HG03175 (cell line): ENCODE results near the gene GPA33.

Experiments used
- ATAC-seq: cut with Tn5 transposase; IDR thresholded peaks from one replicate; pipeline ENCODE4 v1.9.1; 2021; ENCODE audit warnings: mild to moderate bottlenecking, moderate library complexity; ENCODE audit not compliant: unreplicated experiment

GPA33 gene

DNA sequence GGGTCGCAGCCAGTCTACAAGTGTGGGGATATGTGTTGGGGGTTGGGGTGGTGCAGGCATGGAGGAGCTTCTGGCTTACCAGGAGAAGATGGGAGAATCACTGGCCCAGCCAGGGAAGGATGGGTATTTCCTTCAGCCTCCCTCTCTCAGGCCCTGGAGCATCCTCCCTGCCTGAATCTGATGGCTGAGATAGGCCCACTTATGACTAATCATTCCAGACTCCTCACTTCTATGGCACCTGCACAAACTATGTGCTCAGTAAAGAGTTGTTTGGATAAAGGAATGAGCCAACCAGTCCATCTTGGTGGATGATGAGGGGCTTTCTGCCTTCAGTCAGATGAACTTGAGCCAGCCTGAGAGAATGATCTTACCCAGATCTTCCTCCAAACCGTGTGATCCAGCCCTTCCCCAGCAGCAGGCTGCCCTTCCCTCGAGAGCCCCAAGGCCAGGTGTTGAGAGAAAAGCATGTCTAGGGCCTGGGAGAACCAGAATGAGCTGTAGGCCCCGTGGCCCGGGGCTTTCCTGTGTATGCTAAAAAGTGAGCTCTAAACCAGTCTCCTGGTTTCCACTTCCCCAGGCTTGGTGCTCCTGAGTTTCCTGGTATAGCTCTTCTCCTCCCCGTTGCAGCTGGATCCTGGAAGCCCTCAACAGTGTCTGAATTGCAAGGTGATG, 1.3 kb downstream of the GPA33 start:
- ATAC-seq = no peak

DNA sequence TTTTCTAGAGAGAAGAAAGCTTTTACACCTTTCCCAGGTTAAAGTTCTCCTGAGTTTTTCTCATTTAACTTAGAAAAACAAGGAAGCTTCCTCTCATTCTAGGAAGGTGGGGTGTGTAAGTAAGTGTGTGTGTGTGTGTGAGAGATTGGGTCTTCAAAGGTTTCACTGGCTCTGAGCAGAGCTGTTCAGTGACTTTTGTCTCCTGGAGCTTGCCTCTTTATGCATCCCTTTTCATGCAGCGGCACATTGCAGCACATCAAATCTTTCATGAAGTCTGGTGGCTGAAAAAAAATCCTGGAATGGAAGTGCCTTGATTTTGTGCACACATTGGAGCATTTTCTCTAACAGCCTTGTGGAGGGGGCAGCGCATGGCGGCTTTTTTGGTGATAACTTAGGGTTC, 3.4 kb downstream of the GPA33 start:
- ATAC-seq = no peak

DNA sequence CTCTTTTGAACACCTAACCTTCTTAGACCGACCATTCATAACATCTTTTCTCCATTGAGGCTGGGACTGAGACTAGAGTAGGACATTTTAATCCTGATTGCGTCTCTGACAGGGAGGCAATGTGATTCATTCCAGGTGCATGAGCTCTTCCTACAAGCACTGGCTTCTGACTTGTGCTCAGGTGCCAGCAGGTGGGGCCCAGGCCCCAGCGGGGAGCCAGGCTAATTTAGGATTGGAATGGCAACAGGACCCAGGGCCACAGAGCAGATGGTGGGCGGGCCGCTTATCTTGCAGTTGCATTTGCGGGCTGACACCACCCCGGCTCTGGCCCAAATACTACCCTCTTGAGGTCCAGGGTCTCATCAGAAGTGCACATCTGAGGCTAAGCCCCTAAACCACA, 4.1 kb downstream of the GPA33 start:
- ATAC-seq = no peak

DNA sequence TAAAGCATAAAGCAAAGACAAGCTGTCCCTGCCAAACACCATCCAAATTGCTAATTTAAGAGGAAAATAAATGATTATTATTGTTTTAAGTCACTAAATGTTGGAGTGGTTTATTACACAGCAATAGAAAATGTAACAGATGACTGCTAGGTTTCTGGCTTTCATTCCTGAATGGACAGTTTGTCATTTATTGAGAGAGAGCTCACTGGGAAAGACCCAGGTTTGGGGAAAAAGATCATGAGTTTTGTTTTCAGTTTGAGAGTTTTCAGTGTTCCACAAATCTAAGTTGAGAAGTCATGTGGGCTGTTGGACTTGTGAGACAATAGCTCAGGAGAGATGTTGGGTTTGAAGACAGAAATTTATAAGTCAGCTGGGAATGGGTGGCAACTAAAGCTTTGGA, 5.4 kb downstream of the GPA33 start:
- no peak for ATAC-seq

DNA sequence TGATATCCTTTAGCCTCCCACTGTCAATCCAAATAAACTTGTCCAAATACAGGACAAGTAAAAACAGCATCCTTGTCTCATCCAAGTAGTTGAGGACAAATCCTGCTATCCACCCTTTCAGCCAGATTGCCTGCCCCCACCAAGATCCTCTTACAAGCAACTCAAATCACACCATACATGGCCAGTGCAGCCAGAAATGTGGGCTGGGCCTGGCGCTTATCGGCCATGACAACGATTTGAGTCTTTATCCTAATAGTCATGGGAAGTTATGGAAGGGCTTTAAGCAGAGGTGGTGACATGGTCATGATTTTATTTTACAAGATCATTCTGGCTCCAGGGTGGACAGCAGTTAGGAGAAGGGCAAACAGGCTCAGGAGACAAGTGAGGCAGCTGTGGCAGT, 6.3 kb downstream of the GPA33 start:
- ATAC-seq = no peak

DNA sequence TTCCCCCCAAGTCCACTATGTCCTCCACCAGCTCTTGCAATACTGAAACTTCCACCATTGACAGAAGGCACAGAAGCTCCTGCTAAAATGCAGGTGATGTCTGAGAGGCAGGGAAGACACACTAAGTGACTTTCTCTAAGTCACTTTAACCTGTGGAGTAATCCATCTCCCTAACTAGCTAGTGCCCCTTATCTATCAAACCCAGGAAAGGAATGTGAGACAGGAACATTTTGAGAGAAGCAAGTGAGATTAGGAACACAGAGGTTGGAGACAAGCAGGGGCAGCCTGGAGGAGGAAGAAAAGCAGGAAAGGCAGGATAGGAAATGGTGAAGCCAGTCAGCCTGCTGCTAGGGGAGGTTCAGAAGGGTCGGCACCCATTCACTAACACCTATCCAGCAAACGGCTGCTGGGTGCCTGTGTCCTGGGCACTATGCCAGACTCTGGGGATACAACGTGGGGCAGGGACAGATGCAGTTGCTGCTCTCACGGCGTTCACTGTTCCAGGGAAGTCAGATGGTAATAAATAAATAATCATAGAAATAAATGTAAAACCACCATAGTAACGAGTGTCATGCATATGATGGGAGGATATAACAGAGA, 7.0 kb downstream of the GPA33 start:
- ATAC-seq = no peak

DNA sequence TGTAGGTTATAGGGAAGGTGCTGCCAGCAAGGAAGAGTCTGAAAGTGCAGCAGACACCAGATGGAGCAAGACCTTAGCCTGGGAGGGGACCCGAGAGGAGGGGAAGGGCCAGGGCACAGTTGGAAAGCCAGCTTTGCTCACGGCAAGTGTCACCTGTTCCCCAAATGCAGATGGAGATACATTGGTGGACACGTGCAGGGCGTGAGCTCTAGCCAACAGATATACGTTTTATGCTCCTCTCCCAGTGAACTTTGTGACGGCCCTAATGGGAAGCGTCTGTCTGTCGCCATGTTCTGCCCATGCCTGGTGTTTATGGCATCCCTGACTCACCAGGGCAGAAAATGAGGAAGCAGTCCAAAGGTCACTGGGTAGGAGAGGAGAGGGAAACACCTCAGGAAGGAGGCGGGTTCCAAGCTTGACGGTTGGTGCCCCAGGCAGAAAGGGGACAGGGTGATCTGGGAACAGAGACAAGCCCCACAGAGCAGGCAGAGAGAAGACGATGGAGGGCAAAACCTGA, 7.6 kb downstream of the GPA33 start:
- ATAC-seq = no peak

DNA sequence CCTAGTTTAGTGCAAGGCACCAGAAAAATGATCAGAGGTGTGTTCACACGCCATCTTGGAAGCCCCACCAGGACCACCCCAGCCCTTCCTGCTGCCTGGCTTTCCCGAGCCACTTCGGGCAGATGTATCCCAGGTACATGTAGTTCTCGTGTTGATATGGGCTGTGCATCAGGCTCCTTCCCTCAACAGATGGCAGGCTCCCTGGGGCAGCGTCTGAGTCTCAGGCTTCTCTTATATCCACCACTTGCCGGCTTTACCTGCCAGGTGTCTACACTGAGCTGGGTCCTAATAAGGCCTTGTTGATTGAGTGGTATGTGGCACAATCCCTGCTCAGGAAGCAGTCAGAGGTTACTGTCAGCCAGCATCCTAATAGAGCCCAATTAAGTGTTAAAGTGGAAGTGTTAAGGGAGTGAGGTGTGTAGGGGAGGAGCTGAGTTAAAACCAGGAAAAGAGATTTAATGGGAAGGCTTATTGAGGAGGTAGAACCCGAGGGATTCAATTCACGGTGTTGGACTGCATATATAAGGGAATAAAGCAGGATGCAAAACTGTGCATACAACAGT, 8.5 kb downstream of the GPA33 start:
- no peak for ATAC-seq

DNA sequence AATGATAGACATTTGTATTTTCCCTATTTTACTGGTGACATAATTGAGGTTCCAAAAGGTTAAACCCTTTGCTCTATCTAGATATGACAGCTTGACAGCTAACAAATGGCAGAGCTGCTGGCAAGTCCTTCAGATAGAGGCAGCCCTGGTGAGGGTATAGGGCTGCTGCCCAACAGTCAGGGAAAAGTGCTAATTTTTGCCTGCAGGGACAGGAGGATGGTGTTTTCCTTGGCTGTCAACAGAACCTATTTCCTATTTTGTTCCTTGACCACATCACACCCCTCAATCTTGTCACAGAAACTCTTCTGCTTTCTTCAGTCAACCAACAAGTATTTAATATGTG, 12.3 kb downstream of the GPA33 start:
- no peak for ATAC-seq

DNA sequence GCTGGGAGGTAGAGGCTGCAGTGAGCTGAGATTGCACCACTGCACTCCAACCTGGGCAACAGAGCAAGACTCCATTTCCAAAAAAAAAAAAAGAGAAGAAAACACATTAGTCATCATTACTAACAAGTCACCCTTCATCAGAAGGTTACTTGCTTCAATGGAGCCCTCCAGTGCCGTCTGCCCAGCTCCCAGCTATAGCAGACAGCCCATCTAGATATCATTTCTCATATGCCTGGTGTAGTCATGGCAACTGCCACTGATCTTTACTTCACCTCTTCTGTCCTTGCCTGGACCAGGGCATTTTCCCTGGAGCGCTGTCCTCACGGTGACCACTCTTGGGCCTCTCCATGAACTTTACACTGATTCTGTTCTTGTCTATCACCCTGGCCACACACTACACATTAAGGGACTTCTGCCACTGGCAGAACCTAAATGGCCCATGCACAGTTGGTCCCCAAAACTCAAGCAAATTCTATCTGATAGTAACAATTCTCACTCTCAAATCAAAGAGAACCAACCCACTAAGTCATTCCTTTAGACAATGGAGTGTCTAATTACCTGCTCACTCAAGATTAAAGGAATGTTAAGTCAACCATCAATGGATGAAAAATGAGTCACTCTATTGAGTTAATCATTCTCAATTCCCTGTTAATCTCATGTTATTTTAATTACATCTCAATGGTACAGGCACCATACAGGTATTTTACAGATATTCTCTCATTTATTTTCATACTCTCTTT, 12.9 kb downstream of the GPA33 start:
- ATAC-seq = no peak

DNA sequence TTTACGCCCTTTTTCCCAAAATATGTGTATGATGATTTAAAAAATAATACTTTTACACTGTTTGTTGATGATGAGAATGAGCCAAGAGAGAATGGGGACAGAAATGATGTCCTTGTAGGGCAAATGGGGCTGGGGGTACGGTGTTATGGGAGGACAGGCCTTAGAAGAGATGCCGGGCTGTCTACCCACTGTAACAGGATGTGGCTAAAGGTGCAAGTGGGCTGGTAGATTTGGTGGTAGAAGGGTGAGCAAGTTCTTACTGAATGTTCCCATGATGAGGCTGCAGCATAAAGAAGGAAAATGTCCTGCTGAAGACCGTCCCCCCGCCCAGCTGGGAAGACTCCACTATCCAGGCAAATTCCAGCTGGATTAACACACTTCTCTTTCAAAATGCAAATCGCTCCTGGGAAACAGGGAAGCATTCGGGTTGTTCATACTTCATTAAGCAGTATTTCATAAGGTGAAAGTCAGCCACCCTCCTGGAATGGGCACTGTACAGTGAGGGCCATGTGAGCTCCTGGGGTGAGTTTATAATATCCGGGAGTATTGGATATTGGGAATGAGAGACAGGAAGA, 14.0 kb downstream of the GPA33 start:
- ATAC-seq = no peak

DNA sequence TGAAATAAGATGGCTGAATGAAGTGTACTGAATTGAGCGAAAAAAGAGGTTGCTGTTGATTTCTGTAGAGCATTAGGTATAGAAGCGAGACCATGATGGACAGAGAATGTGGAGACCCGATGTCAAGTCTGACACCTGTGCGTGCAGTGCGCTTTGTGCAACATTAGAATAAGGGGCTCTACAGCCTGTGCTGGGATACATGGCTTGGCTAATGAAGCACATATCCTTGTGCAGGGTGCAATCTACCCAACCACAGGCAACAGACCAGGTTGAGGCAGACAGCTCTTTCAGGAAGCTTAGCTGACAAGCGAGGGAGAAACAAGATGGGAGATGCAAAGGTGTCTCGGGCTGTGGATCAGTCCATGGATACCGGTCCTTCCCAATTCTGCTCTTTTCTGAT, 18.9 kb downstream of the GPA33 start:
- ATAC-seq = no peak

DNA sequence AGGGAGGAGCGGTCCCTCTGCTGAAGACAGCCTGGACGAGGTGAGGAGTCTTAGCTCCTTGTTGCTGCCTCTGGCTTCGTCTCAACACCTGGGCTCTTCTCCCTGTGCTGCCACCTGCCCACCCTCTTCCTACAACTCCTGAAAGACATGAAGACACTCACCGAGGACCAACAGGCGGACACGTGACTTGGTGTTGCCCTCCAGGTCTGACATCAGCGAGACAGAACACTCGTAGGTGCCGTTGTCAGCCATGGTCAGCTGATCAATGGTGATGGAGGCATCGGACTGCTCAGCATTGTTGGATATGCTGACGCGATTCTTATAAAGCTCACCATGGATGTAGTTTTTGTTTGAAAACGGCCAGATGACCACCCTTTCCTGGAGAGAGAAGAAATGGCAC, 21.4 kb downstream of the GPA33 start:
- no peak for ATAC-seq

DNA sequence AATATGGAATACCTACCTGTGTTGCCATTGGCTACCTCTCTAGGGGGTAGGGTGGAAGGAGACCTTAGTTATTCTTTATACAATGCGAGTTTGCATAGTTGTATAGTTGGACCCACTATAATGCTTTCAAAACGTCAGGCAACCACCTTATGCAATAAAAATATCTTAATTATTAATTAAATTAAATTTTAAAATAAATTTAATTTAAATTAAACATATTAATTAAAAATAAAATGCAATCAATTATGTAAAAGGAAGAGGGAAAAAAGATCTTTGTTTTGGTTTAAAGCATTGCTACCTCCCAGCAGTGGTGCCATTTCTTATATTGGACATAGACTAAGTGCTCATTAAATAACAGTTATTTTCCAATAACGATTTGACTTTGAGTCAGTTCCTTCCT, 22.3 kb downstream of the GPA33 start:
- no peak for ATAC-seq

DNA sequence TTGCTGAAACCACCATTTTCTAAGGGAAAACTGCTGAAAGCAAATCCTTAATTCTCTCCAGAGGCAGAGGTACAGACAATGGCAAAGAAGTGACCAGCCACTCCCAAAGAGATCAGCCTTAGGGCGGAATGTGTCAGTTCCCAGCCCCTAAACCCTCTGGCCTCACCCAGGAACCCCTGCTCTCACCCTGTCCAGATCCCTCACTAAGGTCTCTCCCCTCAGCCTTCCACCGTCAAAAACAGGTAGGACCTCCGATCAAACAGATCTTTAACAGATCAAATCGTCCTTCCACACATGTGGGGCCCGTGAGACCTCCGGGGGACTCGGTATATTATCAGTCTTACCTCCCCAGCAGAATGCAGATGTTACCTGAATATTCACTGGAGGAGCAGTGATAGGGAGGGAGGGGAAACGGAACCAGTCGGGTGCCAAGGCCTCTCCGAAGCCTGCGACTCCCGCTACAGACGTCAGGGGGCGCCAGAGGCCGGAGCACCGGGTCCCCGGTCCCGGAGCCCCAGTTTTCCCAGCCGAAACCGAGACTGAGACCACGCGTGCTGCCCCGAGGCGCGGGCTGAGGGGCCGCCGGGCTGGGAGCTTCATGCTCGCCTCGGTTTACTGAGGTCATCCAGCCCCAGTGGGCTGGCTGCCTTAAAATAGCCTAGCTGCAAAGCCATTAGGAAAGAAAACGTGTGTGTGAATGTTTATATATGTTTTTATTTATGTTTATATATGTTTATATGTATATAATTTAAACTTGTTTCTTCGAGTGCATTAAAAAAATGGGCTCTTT, 23.6 kb downstream of the GPA33 start:
- ATAC-seq = peak; percentile 86

DNA sequence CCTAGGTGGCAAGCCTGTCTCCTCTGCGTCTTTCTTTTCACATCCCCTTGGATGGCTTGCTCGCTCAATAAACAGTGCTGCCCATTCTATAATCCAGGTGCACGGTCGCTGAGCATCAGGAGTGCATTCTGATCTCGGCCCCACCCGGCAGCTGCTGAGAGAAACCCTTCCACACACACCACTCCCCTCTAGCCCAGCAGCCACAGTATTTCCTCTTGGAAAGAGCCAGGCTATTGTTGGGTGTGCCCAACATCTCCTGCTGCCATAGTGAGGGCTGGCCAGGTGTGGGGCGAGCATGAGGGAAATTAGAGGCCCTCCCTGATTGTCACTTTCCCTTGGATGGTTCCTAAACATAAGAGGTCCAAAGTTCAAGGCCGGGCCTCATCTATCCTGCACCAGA, 24.7 kb downstream of the GPA33 start:
- ATAC-seq = no peak

DNA sequence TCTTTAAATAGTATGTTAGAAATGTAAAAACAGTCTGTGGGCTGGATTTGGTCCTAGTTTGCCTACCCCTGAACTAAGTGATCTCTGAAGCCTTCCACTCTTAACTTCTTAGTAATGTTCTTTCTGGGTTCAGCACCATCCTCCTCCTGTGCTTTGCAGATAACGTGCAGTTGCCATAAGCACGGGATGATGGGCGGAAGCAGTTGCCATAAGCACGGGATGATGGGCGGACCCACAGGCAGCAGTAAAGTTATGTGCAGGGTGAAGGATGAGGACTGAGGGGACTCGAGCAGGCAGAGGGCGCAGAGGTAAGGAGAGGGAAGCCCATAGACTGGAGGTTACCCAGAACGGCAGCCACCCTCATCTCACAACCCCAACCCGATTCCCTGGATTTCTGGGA, 25.6 kb downstream of the GPA33 start:
- no peak for ATAC-seq

DNA sequence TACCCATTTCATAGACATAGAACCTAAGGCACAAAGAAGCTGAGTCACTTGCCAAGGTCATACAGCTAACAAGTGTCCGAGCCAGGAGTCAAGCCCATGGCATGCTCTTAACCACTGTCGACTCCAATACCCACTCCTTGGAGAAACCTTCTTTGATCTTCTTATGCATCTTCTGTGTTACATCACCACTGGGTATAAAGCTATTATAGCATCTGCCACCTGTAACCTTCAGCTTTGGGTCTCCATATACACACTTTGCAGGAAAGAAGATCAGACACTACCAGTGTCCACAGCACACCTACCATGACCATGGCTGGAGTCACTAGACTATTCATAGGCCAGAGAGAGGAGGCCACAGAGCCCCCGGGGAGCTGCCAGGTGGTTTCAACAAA, 29.1 kb downstream of the GPA33 start:
- no peak for ATAC-seq

DNA sequence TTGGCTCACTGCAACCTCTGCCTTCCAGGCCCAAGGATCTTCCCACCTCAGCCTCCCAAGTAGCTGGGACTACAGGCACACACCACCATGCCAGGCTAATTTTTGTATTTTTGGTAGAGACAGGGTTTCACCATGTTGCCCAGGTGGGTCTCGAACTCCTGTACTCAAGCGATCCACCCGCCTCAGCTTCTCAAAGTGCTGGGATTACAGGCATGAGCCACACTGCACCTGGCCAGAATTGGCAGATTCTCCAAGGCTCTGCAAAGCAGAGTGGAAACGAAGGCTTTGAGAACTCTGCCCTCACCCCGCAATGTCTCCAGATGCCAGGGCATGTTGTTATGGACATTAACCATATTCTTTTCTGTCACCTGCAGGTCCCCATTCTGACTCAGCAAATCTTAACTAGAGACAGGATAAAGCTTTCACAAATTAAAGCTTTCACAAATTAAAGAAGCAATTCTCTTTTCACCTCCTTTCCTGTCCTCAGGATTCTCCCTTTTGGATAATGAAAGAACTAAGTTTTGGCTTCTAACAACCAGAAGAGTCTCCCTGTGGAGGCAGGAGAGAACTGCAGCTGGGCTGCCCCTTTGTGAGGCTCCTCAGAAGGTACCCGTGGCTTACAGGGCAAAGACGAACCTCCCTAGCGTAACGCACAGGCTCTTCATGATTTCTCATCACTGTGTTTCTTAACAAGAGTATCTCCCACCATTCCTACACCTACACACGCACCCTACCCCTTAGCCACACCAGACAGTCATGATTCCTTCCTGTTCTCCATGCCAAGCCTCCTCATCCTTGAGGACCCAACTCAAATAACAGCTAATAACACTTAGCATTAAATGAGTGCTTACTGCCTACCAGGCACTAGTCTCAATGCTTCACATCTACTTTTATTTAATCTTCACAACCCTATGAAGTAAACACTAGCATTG, 29.8 kb downstream of the GPA33 start:
- no peak for ATAC-seq

DNA sequence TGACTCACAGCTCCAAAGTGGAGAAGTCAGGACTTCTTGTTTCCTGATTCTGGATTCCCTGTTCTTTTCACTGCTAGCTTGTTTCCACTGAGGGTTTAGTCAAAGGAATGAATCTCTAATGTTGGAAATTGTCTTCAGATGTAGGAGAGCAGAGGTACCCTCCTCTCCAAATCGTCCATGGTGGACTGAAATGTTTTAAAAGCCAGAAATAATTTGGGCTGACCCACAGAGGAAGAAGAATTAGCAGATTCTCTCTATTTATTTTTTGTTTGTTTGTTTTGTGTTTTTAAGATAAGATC, 30.4 kb downstream of the GPA33 start:
- no peak for ATAC-seq
